ENCODE measurements around the gene BLOC1S1. TPM values are rescaled to one million over a fixed set of nuclear protein-coding genes. Genes with fewer than 3 reads are reported as not detected.
"Not testable (repeated sequence)": the region's sequence is repeated elsewhere in the genome, so short reads cannot be mapped to it uniquely, and the experiment has no call there.

The BLOC1S1 gene
- total RNA-seq, 4 donors from 2014 or later, result 114 to 167 (median 138) TPM

GRCh38 chr12:55748230-55748993, 32.6 kb downstream of the BLOC1S1 start:
- 83 to 89% methylated on average over 17 to 18 of the region's 18 CpGs for WGBS, 2 donors
- intact Hi-C loops (cut with DNase I; ENCODE audit: low total_unique reads), result no loop called here
- H3K4me3 ChIP-seq (ENCODE audit: low read depth, poor library complexity, severe bottlenecking), result no peak overlapping the region
- no peak for DNase-seq (ENCODE audit: low spot score in 2 of 2)
- TF ChIP-seq, protein P1, sequence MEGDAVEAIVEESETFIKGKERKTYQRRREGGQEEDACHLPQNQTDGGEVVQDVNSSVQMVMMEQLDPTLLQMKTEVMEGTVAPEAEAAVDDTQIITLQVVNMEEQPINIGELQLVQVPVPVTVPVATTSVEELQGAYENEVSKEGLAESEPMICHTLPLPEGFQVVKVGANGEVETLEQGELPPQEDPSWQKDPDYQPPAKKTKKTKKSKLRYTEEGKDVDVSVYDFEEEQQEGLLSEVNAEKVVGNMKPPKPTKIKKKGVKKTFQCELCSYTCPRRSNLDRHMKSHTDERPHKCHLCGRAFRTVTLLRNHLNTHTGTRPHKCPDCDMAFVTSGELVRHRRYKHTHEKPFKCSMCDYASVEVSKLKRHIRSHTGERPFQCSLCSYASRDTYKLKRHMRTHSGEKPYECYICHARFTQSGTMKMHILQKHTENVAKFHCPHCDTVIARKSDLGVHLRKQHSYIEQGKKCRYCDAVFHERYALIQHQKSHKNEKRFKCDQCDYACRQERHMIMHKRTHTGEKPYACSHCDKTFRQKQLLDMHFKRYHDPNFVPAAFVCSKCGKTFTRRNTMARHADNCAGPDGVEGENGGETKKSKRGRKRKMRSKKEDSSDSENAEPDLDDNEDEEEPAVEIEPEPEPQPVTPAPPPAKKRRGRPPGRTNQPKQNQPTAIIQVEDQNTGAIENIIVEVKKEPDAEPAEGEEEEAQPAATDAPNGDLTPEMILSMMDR (IDR thresholded peaks at IDR 0.05), result no peak
- no peak for TF ChIP-seq POLR2A (IDR thresholded peaks at IDR 0.05)

DNA sequence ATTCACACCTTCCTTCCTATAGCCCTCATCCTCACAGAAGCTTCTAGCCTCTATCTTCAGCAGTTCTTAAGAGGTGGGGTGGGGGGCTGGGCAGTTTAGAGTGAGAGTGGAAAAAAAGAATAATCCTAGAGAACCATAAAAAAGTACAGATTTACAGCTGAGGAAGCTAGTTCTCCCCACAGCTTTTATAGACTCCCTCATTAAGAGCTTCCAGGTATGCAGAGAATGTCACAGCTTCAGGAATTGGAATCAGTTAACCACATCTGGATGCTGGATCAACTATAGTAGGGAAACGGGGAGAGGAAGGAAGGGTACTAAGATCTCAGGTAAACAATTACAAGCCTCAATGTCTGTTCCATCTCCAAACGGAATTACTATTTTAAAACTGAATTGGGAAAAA, 39.4 kb downstream of the BLOC1S1 start:
- TF ChIP-seq, protein P1 (IDR thresholded peaks at IDR 0.05), result no peak
- TF ChIP-seq POLR2A (IDR thresholded peaks at IDR 0.05), result no peak
- 73 to 81% methylated on average over 2 of the region's 2 CpGs for WGBS, 2 donors
- no peak overlapping the region for H3K4me3 ChIP-seq (ENCODE audit: low read depth, poor library complexity, severe bottlenecking)
- no peak for DNase-seq (ENCODE audit: low spot score in 2 of 2)
- intact Hi-C loops (cut with DNase I; ENCODE audit: low total_unique reads), result no loop called here

DNA sequence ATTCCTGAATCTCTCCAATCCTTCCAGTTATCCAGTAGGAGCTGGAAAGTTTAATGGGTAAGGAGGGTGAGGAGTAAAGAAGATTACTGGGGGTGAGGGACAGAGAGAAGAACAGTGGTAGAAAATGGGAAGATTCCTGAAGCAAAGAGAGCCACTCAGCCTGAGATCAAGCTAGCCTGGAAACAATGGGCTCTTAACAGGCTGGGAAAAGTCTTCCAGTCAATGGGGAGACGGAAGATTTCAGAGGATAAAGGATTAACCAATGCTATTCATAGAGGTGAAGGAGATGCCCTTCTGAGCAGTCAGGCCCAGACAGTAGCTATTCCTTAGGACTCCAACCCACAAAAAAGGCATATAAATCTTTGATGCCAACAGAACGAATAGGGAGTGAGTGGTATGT, 41.9 kb downstream of the BLOC1S1 start:
- no peak for DNase-seq (ENCODE audit: low spot score in 2 of 2)
- intact Hi-C loops (cut with DNase I; ENCODE audit: low total_unique reads), result no loop called here
- WGBS, 2 donors, result 60 to 62% methylated on average over 2 of the region's 2 CpGs
- no peak for TF ChIP-seq POLR2A (IDR thresholded peaks at IDR 0.05)
- TF ChIP-seq, protein P1 (IDR thresholded peaks at IDR 0.05), result no peak
- no peak overlapping the region for H3K4me3 ChIP-seq (ENCODE audit: low read depth, poor library complexity, severe bottlenecking)

- H3K4me3 ChIP-seq (ENCODE audit: low read depth, poor library complexity, severe bottlenecking); intact Hi-C loops (cut with DNase I; ENCODE audit: low total_unique reads); DNase-seq (ENCODE audit: low spot score in 2 of 2): not testable (repeated sequence)
- 95 to 100% methylated on average over 4 of the region's 4 CpGs for WGBS, 2 donors
Observed at GRCh38 chr12:55758575-55758974, 42.7 kb downstream of the BLOC1S1 start.

DNA sequence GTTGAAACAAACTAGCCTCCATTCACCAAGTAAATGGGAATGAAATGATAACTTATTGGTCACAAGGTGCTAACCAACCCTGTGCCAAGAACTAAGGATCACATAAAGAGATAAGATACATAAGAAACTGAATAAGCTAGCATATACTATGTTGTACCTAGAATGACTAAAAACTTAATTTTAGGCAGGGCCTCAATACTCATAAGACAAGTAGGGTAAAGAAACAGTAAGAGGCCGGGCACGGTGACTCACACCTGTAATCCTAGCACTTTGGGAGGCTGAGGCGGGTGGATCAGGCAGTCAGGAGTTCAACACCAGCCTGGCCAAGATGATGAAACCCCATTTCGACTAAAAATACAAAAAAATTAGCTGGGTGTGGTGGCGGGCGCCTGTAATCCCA, 44.8 kb downstream of the BLOC1S1 start:
- 93 to 94% methylated on average over 6 of the region's 6 CpGs for WGBS, 2 donors
- intact Hi-C loops (cut with DNase I; ENCODE audit: low total_unique reads), result no loop called here
- no peak overlapping the region for H3K4me3 ChIP-seq (ENCODE audit: low read depth, poor library complexity, severe bottlenecking)
- DNase-seq (ENCODE audit: low spot score in 2 of 2), result no peak
- TF ChIP-seq, protein P1 (IDR thresholded peaks at IDR 0.05), result no peak
- TF ChIP-seq POLR2A (IDR thresholded peaks at IDR 0.05), result no peak

DNA sequence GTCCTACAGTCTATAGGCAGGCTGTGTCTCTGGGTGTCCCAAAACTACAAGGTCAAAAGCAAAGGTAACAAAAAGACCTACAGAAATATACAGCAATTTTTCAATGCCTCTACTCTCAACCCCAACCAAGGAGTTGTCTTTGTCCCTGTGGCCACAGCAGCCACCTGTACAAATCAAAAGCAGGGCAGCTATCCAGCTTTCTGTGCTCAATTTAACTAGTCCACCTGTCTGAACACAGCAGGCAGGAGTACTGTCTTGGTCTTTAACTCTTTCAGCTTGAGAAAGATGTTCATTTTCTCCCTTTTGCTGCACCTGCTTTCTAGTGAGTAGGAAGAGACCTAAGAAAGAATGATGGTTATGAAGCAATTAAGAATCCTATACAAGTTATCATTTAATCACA, 46.8 kb downstream of the BLOC1S1 start:
- H3K4me3 ChIP-seq (ENCODE audit: low read depth, poor library complexity, severe bottlenecking), result no peak overlapping the region
- TF ChIP-seq, protein P1 (IDR thresholded peaks at IDR 0.05), result no peak
- no peak for TF ChIP-seq POLR2A (IDR thresholded peaks at IDR 0.05)
- no peak for DNase-seq (ENCODE audit: low spot score in 2 of 2)
- intact Hi-C loops (cut with DNase I; ENCODE audit: low total_unique reads), result no loop called here
